Measurements from ENCODE around the gene PAPOLB. TPM values are rescaled to one million over a fixed set of nuclear protein-coding genes. Genes with fewer than 3 reads are reported as not detected.

Gene PAPOLB
- total RNA-seq, 4 donors from 2014 or later, result 0.11 to 0.30 TPM; not detected in 2

DNA sequence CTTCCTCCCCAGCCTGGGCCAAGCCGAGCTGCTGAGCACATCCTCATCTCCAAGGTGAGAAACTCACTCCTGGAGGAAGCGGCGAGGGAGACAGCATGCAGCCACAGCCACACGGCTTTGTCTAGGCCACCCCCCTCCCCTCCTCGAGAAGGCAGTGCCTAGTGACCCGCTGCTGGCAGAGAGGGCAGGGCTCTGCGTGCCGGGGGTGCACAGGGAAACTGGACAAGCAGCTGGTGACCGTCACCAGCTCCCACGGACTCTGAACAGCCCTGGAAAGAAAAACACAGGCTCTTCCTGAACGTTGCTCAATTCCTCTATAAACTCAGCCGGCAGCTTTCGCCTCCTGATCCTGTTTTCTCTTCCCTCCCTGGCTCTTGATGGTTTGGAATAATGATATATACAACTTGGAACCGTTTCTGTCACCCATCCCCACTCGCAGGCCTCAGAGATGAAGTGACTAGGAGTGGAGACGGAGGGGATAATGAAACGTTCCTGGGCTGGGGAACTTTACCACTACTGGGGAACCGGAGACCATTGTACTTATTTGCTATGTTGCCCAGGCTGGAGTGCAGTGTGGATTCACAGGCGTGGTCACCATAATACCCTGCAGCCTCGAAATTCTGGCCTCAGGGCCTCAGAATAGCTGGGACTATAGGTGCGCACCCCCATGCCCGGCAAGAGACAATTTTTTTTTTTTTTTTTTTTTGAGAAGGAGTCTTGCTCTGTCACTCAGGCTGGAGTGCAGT lies 19.3 kb downstream of the PAPOLB start:
- Histone ChIP-seq H3K4me1 (no peaks in the 10 kb centered on the region), H3K36me3 (no peaks in the 10 kb centered on the region), H3K4me3 (no peak overlapping the region), H3K27ac (no peak overlapping the region), H3K9me3 (no peaks in the 10 kb centered on the region), H3K27me3 (no peaks in the 10 kb centered on the region)
- WGBS, result 82% methylated on average over 16 of the region's 22 CpGs
- TF ChIP-seq POLR2A (IDR thresholded peaks at IDR 0.05) (no peak), EP300 (IDR thresholded peaks at IDR 0.05) (no peak), POLR2AphosphoS5 (IDR thresholded peaks at IDR 0.05) (no peak)
- TF ChIP-seq, protein P1, sequence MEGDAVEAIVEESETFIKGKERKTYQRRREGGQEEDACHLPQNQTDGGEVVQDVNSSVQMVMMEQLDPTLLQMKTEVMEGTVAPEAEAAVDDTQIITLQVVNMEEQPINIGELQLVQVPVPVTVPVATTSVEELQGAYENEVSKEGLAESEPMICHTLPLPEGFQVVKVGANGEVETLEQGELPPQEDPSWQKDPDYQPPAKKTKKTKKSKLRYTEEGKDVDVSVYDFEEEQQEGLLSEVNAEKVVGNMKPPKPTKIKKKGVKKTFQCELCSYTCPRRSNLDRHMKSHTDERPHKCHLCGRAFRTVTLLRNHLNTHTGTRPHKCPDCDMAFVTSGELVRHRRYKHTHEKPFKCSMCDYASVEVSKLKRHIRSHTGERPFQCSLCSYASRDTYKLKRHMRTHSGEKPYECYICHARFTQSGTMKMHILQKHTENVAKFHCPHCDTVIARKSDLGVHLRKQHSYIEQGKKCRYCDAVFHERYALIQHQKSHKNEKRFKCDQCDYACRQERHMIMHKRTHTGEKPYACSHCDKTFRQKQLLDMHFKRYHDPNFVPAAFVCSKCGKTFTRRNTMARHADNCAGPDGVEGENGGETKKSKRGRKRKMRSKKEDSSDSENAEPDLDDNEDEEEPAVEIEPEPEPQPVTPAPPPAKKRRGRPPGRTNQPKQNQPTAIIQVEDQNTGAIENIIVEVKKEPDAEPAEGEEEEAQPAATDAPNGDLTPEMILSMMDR (IDR thresholded peaks at IDR 0.05), result no peak
- DNase-seq (ENCODE audit: low spot score in 2 of 2), result peak in 1 of 2 donors; percentile 71

DNA sequence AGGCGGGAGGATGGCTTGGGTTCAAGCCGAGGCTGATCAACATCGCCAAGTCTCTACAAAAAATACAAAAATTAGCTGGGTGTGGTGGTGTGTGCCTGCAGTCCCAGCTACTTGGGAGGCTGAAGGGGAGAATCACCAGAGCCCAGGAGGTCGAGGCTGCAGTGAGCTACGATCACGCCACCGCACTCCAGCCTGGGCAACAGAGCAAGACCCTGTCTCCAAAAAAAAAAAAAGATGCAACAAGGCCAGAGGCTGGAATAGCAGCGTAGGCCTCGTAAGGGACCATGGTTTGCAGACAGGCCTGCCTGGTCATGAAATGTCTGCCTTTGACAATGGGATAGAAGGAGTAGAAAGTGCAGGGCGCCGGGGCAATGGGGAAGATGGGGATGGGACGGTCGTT lies 20.0 kb downstream of the PAPOLB start:
- TF ChIP-seq EP300 (IDR thresholded peaks at IDR 0.05) (no peak), POLR2A (IDR thresholded peaks at IDR 0.05) (no peak), POLR2AphosphoS5 (IDR thresholded peaks at IDR 0.05) (no peak)
- TF ChIP-seq, protein P1 (IDR thresholded peaks at IDR 0.05), result no peak
- H3K4me3 ChIP-seq, result no peak overlapping the region
- no peaks in the 10 kb centered on the region for H3K4me1 ChIP-seq
- DNase-seq (ENCODE audit: low spot score in 2 of 2), result peak in 1 of 2 donors; percentile 12
- 93% methylated on average over 13 of the region's 13 CpGs for WGBS
- no peak overlapping the region for H3K27ac ChIP-seq
- no peaks in the 10 kb centered on the region for H3K27me3 ChIP-seq
- H3K36me3 ChIP-seq, result no peaks in the 10 kb centered on the region
- H3K9me3 ChIP-seq, result no peaks in the 10 kb centered on the region

DNA sequence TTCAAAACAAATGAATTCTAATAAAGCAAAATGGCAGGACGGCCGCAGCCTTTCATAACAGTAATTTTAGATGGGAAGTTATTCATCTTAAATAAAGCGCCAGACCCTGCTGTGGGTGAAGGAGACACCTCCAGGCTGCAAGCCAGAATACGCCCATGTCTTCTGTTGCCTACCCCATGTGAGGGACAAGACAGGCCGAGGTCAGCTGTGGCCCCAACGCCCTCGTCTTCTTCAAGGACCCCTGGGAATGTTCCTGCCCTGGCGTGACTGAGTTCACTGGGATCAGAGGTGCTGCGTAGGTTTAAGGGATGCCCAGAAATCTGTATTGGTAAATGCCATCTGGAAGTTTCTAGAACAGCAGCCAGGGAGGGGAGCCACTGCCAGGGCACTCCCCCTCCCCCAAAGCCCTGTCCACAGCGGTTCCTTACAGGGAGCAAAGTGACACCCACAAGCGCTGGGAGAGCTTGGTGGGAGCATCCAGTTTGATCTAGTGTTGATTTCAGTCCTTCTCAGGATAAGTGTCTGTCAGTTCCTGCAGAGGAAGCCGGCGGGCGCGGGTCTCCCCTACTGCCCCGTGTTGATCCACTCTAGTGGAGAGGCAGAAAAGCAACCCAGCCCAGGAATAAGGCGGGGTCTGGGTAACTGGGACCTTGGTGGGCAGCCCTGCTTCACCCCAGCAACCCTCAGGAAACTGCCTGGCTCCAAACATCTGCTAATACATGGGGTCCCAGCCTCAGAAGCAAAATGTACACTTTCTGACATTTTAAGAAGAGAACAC lies 20.6 kb downstream of the PAPOLB start:
- DNase-seq (ENCODE audit: low spot score in 2 of 2), result peak in 1 of 2 donors; percentile 72

DNA sequence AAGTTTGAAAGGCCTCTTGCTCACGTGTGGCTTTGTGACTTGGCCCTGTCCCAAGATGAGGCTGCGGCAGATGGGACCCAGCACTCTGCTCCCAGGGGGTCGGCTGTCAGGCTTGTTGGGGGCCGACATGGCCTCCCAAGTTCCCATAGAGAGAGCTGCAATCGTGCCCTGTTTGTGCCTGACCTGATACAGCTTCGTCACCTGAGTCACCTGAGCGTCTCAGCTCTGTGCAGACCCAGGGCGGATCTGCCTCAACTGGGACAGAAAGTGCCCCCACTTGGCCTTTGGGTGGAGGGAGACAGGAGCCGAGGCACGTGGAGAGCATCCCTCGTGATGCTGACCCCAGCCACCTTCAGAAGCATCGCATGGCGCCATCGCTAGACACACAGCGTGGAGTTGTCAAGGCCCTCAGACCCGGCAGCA lies 21.7 kb downstream of the PAPOLB start:
- Histone ChIP-seq H3K4me1 (no peaks in the 10 kb centered on the region), H3K27me3 (no peaks in the 10 kb centered on the region), H3K9me3 (no peaks in the 10 kb centered on the region), H3K36me3 (no peaks in the 10 kb centered on the region), H3K4me3 (no peak overlapping the region), H3K27ac (no peak overlapping the region)
- DNase-seq (ENCODE audit: low spot score in 2 of 2), result peak in 1 of 2 donors; percentile 48
- 80% methylated on average over 15 of the region's 16 CpGs for WGBS
- TF ChIP-seq EP300 (IDR thresholded peaks at IDR 0.05) (no peak), POLR2AphosphoS5 (IDR thresholded peaks at IDR 0.05) (no peak), POLR2A (IDR thresholded peaks at IDR 0.05) (no peak)
- TF ChIP-seq, protein P1 (IDR thresholded peaks at IDR 0.05), result no peak

More for the DNA sequence above, 20.6 kb downstream of the PAPOLB start:
- Histone ChIP-seq H3K4me1 (no peaks in the 10 kb centered on the region), H3K4me3 (no peak overlapping the region), H3K36me3 (no peaks in the 10 kb centered on the region), H3K9me3 (no peaks in the 10 kb centered on the region), H3K27ac (no peak overlapping the region), H3K27me3 (no peaks in the 10 kb centered on the region)
- no peak for TF ChIP-seq EP300 (IDR thresholded peaks at IDR 0.05)
- TF ChIP-seq POLR2AphosphoS5 (IDR thresholded peaks at IDR 0.05), result no peak
- no peak for TF ChIP-seq POLR2A (IDR thresholded peaks at IDR 0.05)
- WGBS, result 94% methylated on average over 14 of the region's 17 CpGs

DNA sequence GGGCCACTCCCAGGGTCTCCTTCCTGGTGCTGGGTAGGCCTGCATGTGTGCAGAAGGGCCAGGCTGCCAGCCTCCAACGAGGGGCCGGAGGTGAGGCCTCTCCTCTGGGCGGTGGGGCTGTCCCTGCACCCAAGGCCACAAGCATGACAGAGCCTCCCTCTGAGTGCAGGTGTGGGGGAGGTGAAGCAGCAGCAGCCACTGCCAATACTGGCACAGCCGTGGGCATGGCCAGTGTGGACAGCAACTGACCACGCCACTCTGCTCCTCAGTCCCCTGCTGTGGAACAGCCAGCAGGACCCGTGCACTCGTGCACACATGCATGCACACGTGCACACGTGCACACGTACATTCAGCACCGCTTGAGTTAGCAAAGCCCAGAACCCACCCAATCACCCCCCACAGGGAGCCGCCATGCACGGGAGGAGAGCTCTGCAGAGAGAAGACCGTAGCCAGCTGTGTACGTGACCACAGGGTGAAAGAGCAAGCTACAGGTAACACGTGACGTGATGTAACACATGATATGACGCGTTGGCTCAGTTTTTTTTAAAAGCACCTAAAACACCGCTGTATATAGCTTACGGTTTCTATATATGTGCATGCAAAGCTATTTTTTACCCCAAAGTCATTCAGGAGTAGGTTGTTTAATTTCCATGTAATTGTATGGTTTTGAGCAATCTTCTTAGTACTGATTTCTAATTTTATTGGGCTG lies 23.1 kb downstream of the PAPOLB start:
- Histone ChIP-seq H3K27ac (no peak overlapping the region), H3K36me3 (peaks cover 8% of the 10 kb centered on the region), H3K4me1 (no peaks in the 10 kb centered on the region), H3K4me3 (no peak overlapping the region), H3K9me3 (no peaks in the 10 kb centered on the region), H3K27me3 (no peaks in the 10 kb centered on the region)
- DNase-seq (ENCODE audit: low spot score in 2 of 2), result peak in 1 of 2 donors; percentile 55
- WGBS, result 93% methylated on average over 16 of the region's 21 CpGs
- TF ChIP-seq POLR2AphosphoS5 (IDR thresholded peaks at IDR 0.05) (no peak), EP300 (IDR thresholded peaks at IDR 0.05) (no peak), POLR2A (IDR thresholded peaks at IDR 0.05) (no peak)
- TF ChIP-seq, protein P1 (IDR thresholded peaks at IDR 0.05), result no peak

Measured in suprapubic skin (tissue), 4 donors.